Testis (tissue), 2 donors: ENCODE results near the gene MMP28.

Experiments used
- CTCF ChIP-seq, 3 experiments: fragments of 450-650 bp in 2 of 3; fragments of 200-600 bp in 1 of 3; sonication (generic) in 1 of 3; IDR thresholded peaks; one replicate each; pipeline ENCODE4 v1.5.1; 2016 to 2019; ENCODE audit warnings: antibody characterized with exemption in 3 of 3, mild to moderate bottlenecking in 2 of 3, moderate library complexity in 1 of 3
- POLR2A ChIP-seq: fragments of 450-650 bp; IDR thresholded peaks from one replicate; pipeline ENCODE4 v1.6.1; 2017; ENCODE audit warnings: antibody characterized with exemption, mild to moderate bottlenecking, moderate library complexity

- TF ChIP-seq CTCF (IDR thresholded peaks at IDR 0.05) (peak; percentile 67 to 91 (median 90)), POLR2A (no peak)
These were observed 47.9 kb downstream of the MMP28 start for GRCh38 chr17:35747540-35748017.
